ENCODE measurements around the gene DNAJC11. TPM values are rescaled to one million over a fixed set of nuclear protein-coding genes. Genes with fewer than 3 reads are reported as not detected.
"Not testable (repeated sequence)": the region's sequence is repeated elsewhere in the genome, so short reads cannot be mapped to it uniquely, and the experiment has no call there.

The DNAJC11 gene
- total and polyA plus RNA-seq, 9 donors, result 26.9 to 41.0 (median 34.4) TPM

- DNase-seq, result no peak
- H3K36me3 ChIP-seq (ENCODE audit: control insufficient read depth, insufficient read depth, low read length), result peaks cover 16% of the 10 kb centered on the region
- no peaks in the 10 kb centered on the region for H3K27me3 ChIP-seq (ENCODE audit: control insufficient read depth, insufficient read depth, low read length)
- no peaks in the 10 kb centered on the region for H3K4me1 ChIP-seq (ENCODE audit: control insufficient read depth, insufficient read depth, low read length)
- no peaks in the 10 kb centered on the region for H3K9me3 ChIP-seq (replicated peaks; ENCODE audit: control insufficient read depth, low read depth, low read length)
- no peak overlapping the region for H3K4me3 ChIP-seq (ENCODE audit: low read length)
- 100% methylated on average over 2 of the region's 3 CpGs for WGBS (ENCODE audit: insufficient coverage)
- no peak overlapping the region for H3K27ac ChIP-seq (ENCODE audit: low read length)
Measured at GRCh38 chr1:6683434-6683833, 18.2 kb downstream of the DNAJC11 start.

DNA sequence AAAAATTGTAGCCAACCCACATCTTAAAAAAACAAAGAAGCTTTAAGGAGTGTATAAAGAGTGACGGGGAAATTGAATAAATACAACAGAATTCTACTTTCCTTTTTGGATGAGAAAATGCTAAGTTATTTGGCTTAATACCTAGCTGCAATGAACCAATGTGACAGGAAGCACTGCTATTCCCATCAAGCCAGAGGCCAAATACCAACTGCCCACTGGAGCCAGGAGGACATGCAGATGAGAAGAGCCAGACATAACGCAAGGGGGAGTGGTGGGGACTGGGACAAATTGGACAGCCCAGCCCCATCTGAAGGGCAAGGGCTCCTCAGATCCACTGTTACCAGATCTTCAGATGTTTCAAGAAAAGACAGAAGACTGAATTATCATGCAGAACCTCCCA lies 25.7 kb downstream of the DNAJC11 start:
- H3K27ac ChIP-seq (ENCODE audit: low read length), result no peak overlapping the region
- peaks cover 40% of the 10 kb centered on the region for H3K36me3 ChIP-seq (ENCODE audit: control insufficient read depth, insufficient read depth, low read length)
- no peaks in the 10 kb centered on the region for H3K9me3 ChIP-seq (replicated peaks; ENCODE audit: control insufficient read depth, low read depth, low read length)
- H3K4me1 ChIP-seq (ENCODE audit: control insufficient read depth, insufficient read depth, low read length), result peaks cover 4% of the 10 kb centered on the region
- no peaks in the 10 kb centered on the region for H3K27me3 ChIP-seq (ENCODE audit: control insufficient read depth, insufficient read depth, low read length)
- WGBS (ENCODE audit: insufficient coverage), result 60% methylated on average over 1 of the region's 2 CpGs
- peak; percentile 49 for DNase-seq
- no peak overlapping the region for H3K4me3 ChIP-seq (ENCODE audit: low read length)

DNA sequence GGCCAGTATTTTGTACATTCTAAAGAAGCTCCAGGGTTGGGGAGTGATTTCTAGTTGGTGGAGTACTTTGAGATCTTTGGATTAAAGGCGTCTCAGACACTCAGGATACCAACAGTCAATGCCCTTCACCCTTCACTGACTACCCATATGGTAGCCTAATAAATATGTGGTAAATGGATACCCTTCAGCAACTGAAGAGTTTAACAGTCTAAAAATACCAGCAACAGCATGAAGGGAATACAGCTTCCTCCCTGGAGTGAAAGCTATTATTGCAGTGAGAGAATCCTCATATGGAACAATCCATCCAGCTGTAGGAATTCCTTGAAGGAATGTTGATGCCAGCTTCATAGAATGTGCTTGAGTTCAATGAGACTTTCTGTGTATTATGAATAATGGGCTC lies 26.8 kb downstream of the DNAJC11 start:
- peak; percentile 38 for DNase-seq
- no peak overlapping the region for H3K4me3 ChIP-seq (ENCODE audit: low read length)
- H3K27me3 ChIP-seq (ENCODE audit: control insufficient read depth, insufficient read depth, low read length), result no peaks in the 10 kb centered on the region
- peak overlapping the region; percentile 35 for H3K27ac ChIP-seq (ENCODE audit: low read length)
- H3K36me3 ChIP-seq (ENCODE audit: control insufficient read depth, insufficient read depth, low read length), result peaks cover 37% of the 10 kb centered on the region
- WGBS (ENCODE audit: insufficient coverage), result no CpG with 5 or more reads among the region's 1 CpG
- H3K4me1 ChIP-seq (ENCODE audit: control insufficient read depth, insufficient read depth, low read length), result peaks cover 4% of the 10 kb centered on the region
- H3K9me3 ChIP-seq (replicated peaks; ENCODE audit: control insufficient read depth, low read depth, low read length), result no peaks in the 10 kb centered on the region

GRCh38 chr1:6673816-6674398 lies 27.7 kb downstream of the DNAJC11 start:
- H3K9me3 ChIP-seq (replicated peaks; ENCODE audit: control insufficient read depth, low read depth, low read length), result no peaks in the 10 kb centered on the region
- H3K4me1 ChIP-seq (ENCODE audit: control insufficient read depth, insufficient read depth, low read length), result peaks cover 4% of the 10 kb centered on the region
- no peak for DNase-seq
- no peaks in the 10 kb centered on the region for H3K27me3 ChIP-seq (ENCODE audit: control insufficient read depth, insufficient read depth, low read length)
- H3K36me3 ChIP-seq (ENCODE audit: control insufficient read depth, insufficient read depth, low read length), result peaks cover 31% of the 10 kb centered on the region
- 91% methylated on average over 3 of the region's 5 CpGs for WGBS (ENCODE audit: insufficient coverage)
- no peak overlapping the region for H3K4me3 ChIP-seq (ENCODE audit: low read length)
- no peak overlapping the region for H3K27ac ChIP-seq (ENCODE audit: low read length)

- Histone ChIP-seq H3K4me3 (ENCODE audit: low read length) (no peak overlapping the region), H3K4me1 (ENCODE audit: control insufficient read depth, insufficient read depth, low read length) (peaks cover 4% of the 10 kb centered on the region), H3K27ac (ENCODE audit: low read length) (peak overlapping the region; percentile 11), H3K9me3 (replicated peaks; ENCODE audit: control insufficient read depth, low read depth, low read length) (no peaks in the 10 kb centered on the region), H3K36me3 (ENCODE audit: control insufficient read depth, insufficient read depth, low read length) (peaks cover 22% of the 10 kb centered on the region), H3K27me3 (ENCODE audit: control insufficient read depth, insufficient read depth, low read length) (no peaks in the 10 kb centered on the region)
- peak; percentile 27 for DNase-seq
- 100% methylated on average over 2 of the region's 2 CpGs for WGBS (ENCODE audit: insufficient coverage)
Measured at GRCh38 chr1:6672558-6672957, 29.1 kb downstream of the DNAJC11 start.

DNA sequence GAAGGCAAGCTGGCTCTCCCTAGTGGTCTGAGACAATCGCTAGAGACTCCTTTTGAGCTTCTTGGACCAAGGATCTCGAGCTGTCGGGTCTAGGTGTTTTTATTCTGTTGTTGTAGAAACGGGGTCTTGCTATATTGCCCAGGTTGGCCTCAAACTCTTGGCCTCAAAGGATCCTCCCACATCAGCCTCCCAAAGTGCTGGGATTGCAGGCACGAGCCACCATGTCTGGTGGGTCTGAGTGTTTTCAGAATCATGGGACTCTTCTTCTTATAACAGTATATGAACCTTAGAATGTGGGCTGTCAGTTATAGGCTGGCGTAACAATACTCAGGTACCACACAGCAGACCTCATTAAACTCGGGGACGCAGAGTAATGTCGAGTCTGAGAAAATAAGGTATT lies 33.1 kb downstream of the DNAJC11 start:
- Histone ChIP-seq H3K27ac (ENCODE audit: low read length) (no peak overlapping the region), H3K4me3 (ENCODE audit: low read length) (no peak overlapping the region), H3K9me3 (replicated peaks; ENCODE audit: control insufficient read depth, low read depth, low read length) (no peaks in the 10 kb centered on the region), H3K36me3 (ENCODE audit: control insufficient read depth, insufficient read depth, low read length) (peaks cover 30% of the 10 kb centered on the region), H3K4me1 (ENCODE audit: control insufficient read depth, insufficient read depth, low read length) (no peaks in the 10 kb centered on the region), H3K27me3 (ENCODE audit: control insufficient read depth, insufficient read depth, low read length) (no peaks in the 10 kb centered on the region)
- WGBS (ENCODE audit: insufficient coverage), result no CpG with 5 or more reads among the region's 9 CpGs
- no peak for DNase-seq

DNA sequence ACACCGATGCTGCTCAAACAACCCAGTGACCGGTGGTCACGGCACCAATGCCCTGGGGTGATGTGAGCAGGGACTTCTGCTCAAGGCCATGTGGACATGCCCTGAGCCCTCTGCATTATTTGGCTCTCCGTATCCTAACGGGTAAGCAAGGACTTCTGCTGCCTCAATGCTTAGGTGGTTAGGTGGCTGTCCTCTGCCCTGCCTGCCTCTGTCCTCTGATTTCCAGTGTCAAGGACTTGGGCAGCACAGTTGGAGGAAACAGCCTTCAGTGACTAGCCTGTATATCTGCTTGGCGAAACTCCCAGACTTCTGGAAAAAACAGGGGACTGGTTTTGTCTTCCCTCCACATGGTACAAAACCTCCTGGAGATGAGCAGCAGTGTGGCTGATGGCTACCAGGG lies 34.5 kb downstream of the DNAJC11 start:
- WGBS (ENCODE audit: insufficient coverage), result 95% methylated on average over 5 of the region's 6 CpGs
- Histone ChIP-seq H3K4me1 (ENCODE audit: control insufficient read depth, insufficient read depth, low read length) (no peaks in the 10 kb centered on the region), H3K9me3 (replicated peaks; ENCODE audit: control insufficient read depth, low read depth, low read length) (no peaks in the 10 kb centered on the region), H3K27me3 (ENCODE audit: control insufficient read depth, insufficient read depth, low read length) (no peaks in the 10 kb centered on the region), H3K36me3 (ENCODE audit: control insufficient read depth, insufficient read depth, low read length) (peaks cover 34% of the 10 kb centered on the region), H3K4me3 (ENCODE audit: low read length) (no peak overlapping the region), H3K27ac (ENCODE audit: low read length) (no peak overlapping the region)
- DNase-seq, result no peak

DNA sequence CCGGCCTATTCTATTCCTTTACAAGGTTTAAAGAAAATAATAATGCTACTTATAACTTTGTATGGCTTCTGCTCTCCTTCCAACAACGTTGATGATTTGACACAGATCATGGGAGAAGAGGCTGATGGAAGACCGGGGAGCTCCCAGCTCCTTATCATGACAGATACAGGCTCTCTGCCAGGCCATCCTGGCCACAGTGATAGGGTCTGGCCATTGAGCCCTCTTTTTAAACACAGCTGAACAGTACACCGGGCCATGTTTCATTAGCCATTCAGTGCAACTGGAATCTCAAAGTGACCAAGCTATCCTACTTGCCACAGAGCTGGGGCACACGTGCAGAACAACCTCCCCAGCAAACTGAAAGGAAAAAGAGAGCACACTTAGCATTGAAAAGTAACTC lies 34.9 kb downstream of the DNAJC11 start:
- Histone ChIP-seq H3K27ac (ENCODE audit: low read length) (no peak overlapping the region), H3K9me3 (replicated peaks; ENCODE audit: control insufficient read depth, low read depth, low read length) (no peaks in the 10 kb centered on the region), H3K4me1 (ENCODE audit: control insufficient read depth, insufficient read depth, low read length) (no peaks in the 10 kb centered on the region), H3K27me3 (ENCODE audit: control insufficient read depth, insufficient read depth, low read length) (no peaks in the 10 kb centered on the region), H3K4me3 (ENCODE audit: low read length) (no peak overlapping the region), H3K36me3 (ENCODE audit: control insufficient read depth, insufficient read depth, low read length) (peaks cover 34% of the 10 kb centered on the region)
- DNase-seq, result no peak
- WGBS (ENCODE audit: insufficient coverage), result 100% methylated on average over 4 of the region's 5 CpGs

DNA sequence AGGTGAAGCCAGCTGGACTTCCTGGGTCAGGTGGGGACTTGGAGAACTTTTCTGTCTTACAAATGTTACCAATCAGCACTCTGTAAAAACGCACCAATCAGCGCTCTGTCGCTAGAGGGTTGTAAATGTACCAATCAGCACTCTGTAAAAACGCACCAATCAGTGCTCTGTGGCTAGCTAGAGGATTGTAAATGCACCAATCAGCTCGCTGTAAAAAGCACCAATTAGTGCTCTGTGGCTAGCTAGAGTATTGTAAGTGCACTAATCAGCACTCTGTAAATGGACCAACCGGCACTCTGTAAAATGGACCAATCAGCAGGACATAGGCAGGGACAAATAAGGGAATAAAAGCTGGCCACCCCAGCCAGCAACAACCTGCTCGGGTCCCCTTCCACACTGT lies 39.1 kb downstream of the DNAJC11 start:
- WGBS (ENCODE audit: insufficient coverage), result 92% methylated on average over 5 of the region's 7 CpGs
- not testable (repeated sequence) for DNase-seq; H3K4me3 ChIP-seq (ENCODE audit: low read length); H3K4me1 ChIP-seq (ENCODE audit: control insufficient read depth, insufficient read depth, low read length); H3K27me3 ChIP-seq (ENCODE audit: control insufficient read depth, insufficient read depth, low read length); H3K27ac ChIP-seq (ENCODE audit: low read length); H3K9me3 ChIP-seq (replicated peaks; ENCODE audit: control insufficient read depth, low read depth, low read length)
- peaks cover 33% of the 10 kb centered on the region for H3K36me3 ChIP-seq (ENCODE audit: control insufficient read depth, insufficient read depth, low read length)

DNA sequence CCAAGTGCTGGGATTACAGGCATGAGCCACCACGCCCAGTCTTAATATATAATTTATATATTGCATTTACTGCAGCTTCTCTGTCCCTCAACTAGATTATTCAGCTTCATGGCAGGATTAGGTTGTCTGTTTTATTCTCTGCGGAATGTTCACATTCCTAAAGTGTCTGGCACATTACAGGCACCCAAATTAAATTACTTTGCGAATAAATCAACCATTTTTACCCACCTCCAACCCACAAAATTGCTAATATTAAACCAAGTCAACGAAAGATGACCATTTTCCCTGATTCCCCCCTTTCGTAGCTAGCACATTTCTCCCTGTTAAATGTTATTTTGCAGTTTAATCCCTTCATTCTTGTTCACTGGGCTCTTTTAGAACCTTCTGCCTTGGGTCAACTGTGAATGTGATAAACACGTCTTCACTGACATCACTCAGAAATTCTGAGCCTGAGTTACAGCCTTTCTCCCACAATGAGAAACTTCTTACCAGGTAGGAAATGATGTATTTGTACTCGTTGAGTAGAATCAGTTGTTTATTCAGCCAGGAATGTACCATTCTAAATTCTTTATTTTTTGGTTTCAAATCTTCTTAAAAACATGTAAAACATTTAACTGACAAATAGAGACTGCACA lies 41.1 kb downstream of the DNAJC11 start:
- Histone ChIP-seq H3K4me1 (ENCODE audit: control insufficient read depth, insufficient read depth, low read length) (no peaks in the 10 kb centered on the region), H3K4me3 (ENCODE audit: low read length) (no peak overlapping the region), H3K9me3 (replicated peaks; ENCODE audit: control insufficient read depth, low read depth, low read length) (no peaks in the 10 kb centered on the region), H3K36me3 (ENCODE audit: control insufficient read depth, insufficient read depth, low read length) (peaks cover 17% of the 10 kb centered on the region), H3K27ac (ENCODE audit: low read length) (no peak overlapping the region), H3K27me3 (ENCODE audit: control insufficient read depth, insufficient read depth, low read length) (no peaks in the 10 kb centered on the region)
- no peak for DNase-seq
- 100% methylated on average over 3 of the region's 7 CpGs for WGBS (ENCODE audit: insufficient coverage)
